ENCODE data around the gene TTYH2.

GRCh38 chr17:74243013-74243755 lies 29.8 kb downstream of the TTYH2 start:
- TF ChIP-seq EZH2 (IDR thresholded peaks at IDR 0.05; ENCODE audit: insufficient read depth, poor library complexity, severe bottlenecking) (no peak), EZH2phosphoT487 (IDR thresholded peaks at IDR 0.05; ENCODE audit: insufficient read depth, low read depth) (no peak)
